Measurements from ENCODE around the gene MYH6.

DNA sequence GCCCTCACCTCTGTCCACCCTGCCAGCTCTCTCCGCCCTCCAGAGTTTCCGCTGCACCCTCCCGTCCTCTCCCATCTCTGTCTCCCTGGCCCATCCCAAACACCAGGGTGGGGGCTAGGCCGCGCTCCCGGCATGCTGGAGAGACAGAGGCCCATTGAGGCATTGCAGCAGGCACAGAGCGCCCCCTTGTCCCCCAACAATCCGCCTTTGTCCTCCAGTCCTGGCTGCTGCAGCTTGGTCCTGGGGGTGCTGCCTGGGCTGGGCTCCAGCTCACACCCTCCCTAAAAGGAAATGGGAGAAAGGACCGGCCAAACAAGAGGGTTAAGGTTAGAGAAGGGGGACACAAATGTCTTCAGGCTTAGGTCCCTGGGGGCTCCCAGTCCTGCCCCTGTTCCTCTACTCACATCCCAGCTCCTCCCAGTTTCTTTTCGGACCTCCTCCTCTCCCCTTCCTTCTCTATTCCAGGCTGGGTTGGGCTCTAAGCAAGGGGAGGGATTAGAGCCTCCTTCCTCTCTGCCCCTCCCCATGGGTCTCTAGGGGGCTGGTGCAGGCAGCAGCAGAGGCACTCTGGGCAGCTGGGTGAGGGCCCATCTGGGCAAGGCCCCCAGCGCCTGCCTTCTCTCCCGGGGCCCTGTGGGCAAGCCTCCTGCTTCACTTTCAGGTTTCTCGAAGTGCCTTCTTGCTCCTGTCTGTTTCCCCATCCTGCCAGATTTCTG, 31.4 kb downstream of the MYH6 start, which contains the start of gene CMTM5:
- TF ChIP-seq, protein P1, sequence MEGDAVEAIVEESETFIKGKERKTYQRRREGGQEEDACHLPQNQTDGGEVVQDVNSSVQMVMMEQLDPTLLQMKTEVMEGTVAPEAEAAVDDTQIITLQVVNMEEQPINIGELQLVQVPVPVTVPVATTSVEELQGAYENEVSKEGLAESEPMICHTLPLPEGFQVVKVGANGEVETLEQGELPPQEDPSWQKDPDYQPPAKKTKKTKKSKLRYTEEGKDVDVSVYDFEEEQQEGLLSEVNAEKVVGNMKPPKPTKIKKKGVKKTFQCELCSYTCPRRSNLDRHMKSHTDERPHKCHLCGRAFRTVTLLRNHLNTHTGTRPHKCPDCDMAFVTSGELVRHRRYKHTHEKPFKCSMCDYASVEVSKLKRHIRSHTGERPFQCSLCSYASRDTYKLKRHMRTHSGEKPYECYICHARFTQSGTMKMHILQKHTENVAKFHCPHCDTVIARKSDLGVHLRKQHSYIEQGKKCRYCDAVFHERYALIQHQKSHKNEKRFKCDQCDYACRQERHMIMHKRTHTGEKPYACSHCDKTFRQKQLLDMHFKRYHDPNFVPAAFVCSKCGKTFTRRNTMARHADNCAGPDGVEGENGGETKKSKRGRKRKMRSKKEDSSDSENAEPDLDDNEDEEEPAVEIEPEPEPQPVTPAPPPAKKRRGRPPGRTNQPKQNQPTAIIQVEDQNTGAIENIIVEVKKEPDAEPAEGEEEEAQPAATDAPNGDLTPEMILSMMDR (conservative IDR thresholded peaks at IDR 0.05 in 1 of 2, IDR thresholded peaks at IDR 0.05 in 1 of 2; ENCODE audit: low read depth in 1 of 2, low read length in 2 of 2) = no peak
- no peak for TF ChIP-seq EZH2 (IDR thresholded peaks at IDR 0.05; ENCODE audit: low read length, missing control alignments)
